A549 treated with AZD9567 at 1 μM for 4 hours (cell line): ENCODE data around the gene BLZF1. TPM values are rescaled to one million over a fixed set of nuclear protein-coding genes. Genes with fewer than 3 reads are reported as not detected.

Source experiments
- total RNA-seq: library from RNA; stranded (reverse); fragments of 200-300 nt; extraction: Qiagen RNA extraction; gene quantifications from 5 replicates; pipeline ENCODE4 v1.2.3, GENCODE V29; 2022; ENCODE audit not compliant: insufficient read depth

Gene BLZF1
- 11.4 to 24.0 TPM (median 13.4 TPM) in 5 replicates for total RNA-seq

GRCh38 chr1:169367686-169368405 is at the start of gene BLZF1, which contains the start of gene NME7:
TSS of gene BLZF1 (plus strand) at chr1:169368195. CDS start at chr1:169369523, 1,328 bp downstream.
TSS of gene NME7 (minus strand) at chr1:169367797. CDS start at chr1:169367710, 87 bp downstream.

GRCh38 chr1:169427081-169427641 is 59.2 kb downstream of the BLZF1 start, which contains the start of gene CCDC181:
TSS of gene CCDC181 (minus strand) at chr1:169427474. CDS start at chr1:169424927, 2,547 bp downstream.

Other genes starting within 250 kb of the BLZF1 start
- 18.3 to 60.3 TPM (median 23.4 TPM) in 5 replicates for gene NME7, start 398 bp upstream of the BLZF1 start, total RNA-seq
- gene CCDC181, start 59.3 kb downstream of the BLZF1 start, total RNA-seq: 0.08 to 0.18 TPM (median 0.12 TPM) in 4 of 5 replicates, not detected in the other
- 22.5 to 28.8 TPM (median 26.1 TPM) in 5 replicates for gene SLC19A2, start 117.7 kb downstream of the BLZF1 start, total RNA-seq
- 0.06 to 0.17 TPM (median 0.12 TPM) in 4 of 5 replicates, not detected in the other for gene F5, start 218.3 kb downstream of the BLZF1 start, total RNA-seq